Upper lobe of right lung (tissue), 1 donor: Measurements from ENCODE around the gene CSH1. TPM values are rescaled to one million over a fixed set of nuclear protein-coding genes. Genes with fewer than 3 reads are reported as not detected.
"Not testable (repeated sequence)": the region's sequence is repeated elsewhere in the genome, so short reads cannot be mapped to it uniquely, and the experiment has no call there.

Experiments
- ATAC-seq: fragments of 200-7000 bp; cut with Tn5 transposase; one replicate; pipeline ENCODE4 v1.9.1; 2020; ENCODE audit warnings: mild to moderate bottlenecking, moderate library complexity
- DNase-seq: peaks from one replicate; pipeline ENCODE4 v3.0.0-alpha.2; 2020
- H3K27ac ChIP-seq: fragments of 200-600 bp; one replicate; pipeline ENCODE4 v1.8.0; 2022
- H3K27me3 ChIP-seq: fragments of 200-600 bp; one replicate; pipeline ENCODE4 v1.8.0; 2022; ENCODE audit warnings: mild to moderate bottlenecking
- H3K36me3 ChIP-seq: fragments of 200-600 bp; one replicate; pipeline ENCODE4 v1.8.0; 2022
- H3K4me1 ChIP-seq: fragments of 200-600 bp; one replicate; pipeline ENCODE4 v1.8.0; 2022
- H3K4me3 ChIP-seq: fragments of 200-600 bp; one replicate; pipeline ENCODE4 v1.8.0; 2022; ENCODE audit warnings: mild to moderate bottlenecking
- H3K9me3 ChIP-seq: fragments of 200-600 bp; one replicate; pipeline ENCODE4 v1.8.0; 2022
- intact Hi-C: fragments of 100-400 bp; cut with DNase I; formaldehyde crosslinking; loops from one replicate; pipeline ENCODE4 v1.11.0; 2022
- total RNA-seq: library from RNA; stranded (reverse); fragmentation: NEBNext Ultra II Directional; extraction: Animal tissue kit (Norgen Biotek cat#: 25700); gene quantifications from one replicate; pipeline ENCODE4 v1.2.1, GENCODE V29; 2021
- TF ChIP-seq, protein P1 (sequence below): fragments of 200-600 bp; IDR thresholded peaks from one replicate; pipeline ENCODE4 v1.8.0; 2022; ENCODE audit warnings: antibody characterized with exemption
- donor health status: DM: no; HTN: yes; CAD: no; lungs with severe emphysema.

Gene CSH1
- total RNA-seq, 1 donor from 2014 or later, result not detected

DNA sequence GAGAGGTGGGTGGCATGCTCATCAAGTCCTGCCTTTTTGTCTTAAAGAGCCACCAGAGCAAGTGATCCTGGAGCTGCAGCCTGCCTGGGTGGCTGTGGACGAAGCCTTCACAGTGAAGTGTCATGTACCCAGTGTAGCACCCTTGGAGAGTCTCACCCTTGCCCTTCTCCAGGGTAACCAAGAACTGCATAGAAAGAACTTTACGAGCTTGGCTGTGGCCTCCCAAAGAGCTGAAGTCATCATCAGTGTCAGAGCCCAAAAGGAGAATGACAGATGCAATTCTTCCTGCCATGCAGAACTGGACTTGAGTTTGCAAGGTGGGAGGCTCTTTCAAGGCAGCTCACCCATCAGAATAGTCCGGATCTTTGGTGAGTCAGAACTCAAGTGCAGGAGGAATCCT lies 37.1 kb downstream of the CSH1 start:
- Histone ChIP-seq H3K36me3 (no peaks in the 10 kb centered on the region), H3K4me3 (no peak overlapping the region), H3K27ac (no peak overlapping the region), H3K4me1 (no peaks in the 10 kb centered on the region), H3K9me3 (no peaks in the 10 kb centered on the region), H3K27me3 (no peaks in the 10 kb centered on the region)
- intact Hi-C loops, result no loop called here
- TF ChIP-seq, protein P1, sequence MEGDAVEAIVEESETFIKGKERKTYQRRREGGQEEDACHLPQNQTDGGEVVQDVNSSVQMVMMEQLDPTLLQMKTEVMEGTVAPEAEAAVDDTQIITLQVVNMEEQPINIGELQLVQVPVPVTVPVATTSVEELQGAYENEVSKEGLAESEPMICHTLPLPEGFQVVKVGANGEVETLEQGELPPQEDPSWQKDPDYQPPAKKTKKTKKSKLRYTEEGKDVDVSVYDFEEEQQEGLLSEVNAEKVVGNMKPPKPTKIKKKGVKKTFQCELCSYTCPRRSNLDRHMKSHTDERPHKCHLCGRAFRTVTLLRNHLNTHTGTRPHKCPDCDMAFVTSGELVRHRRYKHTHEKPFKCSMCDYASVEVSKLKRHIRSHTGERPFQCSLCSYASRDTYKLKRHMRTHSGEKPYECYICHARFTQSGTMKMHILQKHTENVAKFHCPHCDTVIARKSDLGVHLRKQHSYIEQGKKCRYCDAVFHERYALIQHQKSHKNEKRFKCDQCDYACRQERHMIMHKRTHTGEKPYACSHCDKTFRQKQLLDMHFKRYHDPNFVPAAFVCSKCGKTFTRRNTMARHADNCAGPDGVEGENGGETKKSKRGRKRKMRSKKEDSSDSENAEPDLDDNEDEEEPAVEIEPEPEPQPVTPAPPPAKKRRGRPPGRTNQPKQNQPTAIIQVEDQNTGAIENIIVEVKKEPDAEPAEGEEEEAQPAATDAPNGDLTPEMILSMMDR, result no peak
- DNase-seq (no peak), ATAC-seq (no peak)

DNA sequence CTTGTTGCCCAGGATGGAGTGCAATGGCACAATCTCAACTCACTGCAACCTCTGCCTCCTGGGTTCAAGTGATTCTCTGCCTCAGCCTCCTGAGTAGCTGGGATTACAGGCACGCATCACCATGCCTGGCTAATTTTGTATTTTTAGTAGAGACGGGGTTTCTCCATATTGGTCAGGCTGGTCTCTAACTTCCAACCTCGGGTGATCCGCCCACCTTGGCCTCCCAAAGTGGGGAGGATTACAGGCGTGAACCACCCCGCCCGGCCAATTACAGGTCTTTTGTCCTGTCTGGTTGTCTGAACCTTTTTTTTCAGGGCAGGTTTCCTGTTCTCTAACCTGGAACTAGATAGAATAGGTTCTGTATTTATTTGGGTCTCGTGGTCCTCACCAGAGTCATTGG lies 39.9 kb downstream of the CSH1 start:
- H3K36me3 ChIP-seq, H3K4me3 ChIP-seq, H3K4me1 ChIP-seq, H3K27ac ChIP-seq, DNase-seq, intact Hi-C loops, H3K27me3 ChIP-seq, ATAC-seq, H3K9me3 ChIP-seq: not testable (repeated sequence)

DNA sequence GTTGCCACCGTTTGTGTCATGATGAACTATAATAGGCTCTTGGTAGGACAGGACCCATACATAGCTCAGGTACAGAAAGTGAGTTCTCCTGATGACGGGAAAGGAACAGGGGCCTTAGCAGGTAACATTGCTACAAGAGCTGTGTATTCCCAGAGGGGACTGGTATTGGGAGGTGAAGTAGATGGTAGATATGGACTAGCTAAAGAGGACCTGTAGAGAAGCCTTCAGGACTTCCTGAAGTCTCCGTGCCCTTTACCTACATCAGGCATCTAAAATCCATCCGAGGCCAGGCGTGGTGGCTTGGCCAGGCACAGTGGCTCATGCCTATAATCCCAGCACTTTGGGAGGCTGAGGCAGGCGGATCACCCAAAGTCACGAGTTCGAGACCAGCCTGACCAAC lies 41.2 kb downstream of the CSH1 start:
- no peak overlapping the region for H3K4me3 ChIP-seq
- H3K27me3 ChIP-seq, result no peaks in the 10 kb centered on the region
- H3K4me1 ChIP-seq, result no peaks in the 10 kb centered on the region
- no peaks in the 10 kb centered on the region for H3K36me3 ChIP-seq
- no peak overlapping the region for H3K27ac ChIP-seq
- no peak for DNase-seq
- ATAC-seq, result no peak
- no peaks in the 10 kb centered on the region for H3K9me3 ChIP-seq
- TF ChIP-seq, protein P1, result no peak
- intact Hi-C loops, result no loop called here

DNA sequence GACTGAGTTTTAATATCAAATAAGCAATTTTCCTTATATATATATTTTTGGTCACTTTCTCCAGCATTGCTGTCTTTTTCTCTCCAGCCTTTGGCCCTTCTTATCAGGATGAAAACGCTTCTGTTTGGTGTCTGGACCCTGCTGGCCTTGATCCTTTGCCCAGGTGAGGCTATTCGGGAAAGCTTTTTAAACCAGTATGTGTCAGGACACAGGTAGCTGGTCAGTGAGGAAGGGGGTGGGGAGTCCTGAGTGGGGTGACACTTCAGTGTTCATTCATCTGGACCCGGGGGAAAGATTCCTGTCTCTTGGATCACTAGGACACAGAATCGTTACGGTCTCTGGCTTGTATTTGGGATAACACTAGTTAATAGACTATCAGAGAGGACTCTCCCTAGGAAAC lies 41.7 kb downstream of the CSH1 start:
- TF ChIP-seq, protein P1, result no peak
- H3K9me3 ChIP-seq, result no peaks in the 10 kb centered on the region
- ATAC-seq, result no peak
- no peaks in the 10 kb centered on the region for H3K36me3 ChIP-seq
- H3K27me3 ChIP-seq, result no peaks in the 10 kb centered on the region
- no peak overlapping the region for H3K27ac ChIP-seq
- intact Hi-C loops, result no loop called here
- no peaks in the 10 kb centered on the region for H3K4me1 ChIP-seq
- no peak overlapping the region for H3K4me3 ChIP-seq
- DNase-seq, result no peak

DNA sequence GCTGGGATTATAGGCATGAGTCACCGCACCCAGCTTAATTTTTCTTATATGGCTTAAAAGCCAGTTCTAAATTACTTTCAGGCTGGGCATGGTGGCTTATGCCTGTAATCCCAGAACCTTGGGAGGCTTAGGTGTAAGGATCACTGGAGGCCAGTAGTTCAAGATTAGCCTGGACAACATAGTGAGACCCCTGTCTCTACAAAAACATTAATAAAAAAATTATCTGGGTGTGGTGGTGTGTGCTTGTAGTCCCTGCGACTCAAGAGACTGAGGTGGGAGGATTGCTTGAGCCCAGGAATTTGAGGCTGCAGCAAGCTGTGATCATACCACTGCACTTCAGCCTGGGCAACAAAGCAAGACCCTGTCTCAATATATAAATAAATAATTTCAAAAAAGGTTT lies 43.1 kb downstream of the CSH1 start:
- intact Hi-C loops, result no loop called here
- TF ChIP-seq, protein P1, result no peak
- Histone ChIP-seq H3K27me3 (no peaks in the 10 kb centered on the region), H3K4me1 (peaks cover 3% of the 10 kb centered on the region), H3K36me3 (no peaks in the 10 kb centered on the region), H3K27ac (no peak overlapping the region), H3K9me3 (no peaks in the 10 kb centered on the region), H3K4me3 (no peak overlapping the region)
- ATAC-seq (no peak), DNase-seq (no peak)

DNA sequence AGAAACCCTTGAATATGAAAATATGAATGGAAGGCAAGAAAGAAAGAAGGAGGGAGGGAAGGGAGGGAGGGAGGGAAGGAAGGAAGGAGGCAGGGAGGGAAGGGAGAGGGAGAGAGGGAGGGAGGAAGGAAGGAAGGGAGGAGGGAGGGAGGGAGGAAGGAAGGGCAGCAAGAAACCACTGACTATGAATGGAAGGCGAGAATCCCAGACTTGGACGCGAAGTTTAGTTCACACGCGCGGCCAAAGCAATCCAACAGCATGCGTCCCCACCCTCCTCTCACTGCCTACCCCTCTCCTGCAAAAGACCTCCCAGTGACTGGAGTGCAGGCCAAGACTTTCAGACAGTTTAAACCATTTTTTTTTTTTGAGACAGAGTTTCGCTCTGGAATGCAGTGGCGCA lies 46.0 kb downstream of the CSH1 start:
- Histone ChIP-seq H3K27me3 (no peaks in the 10 kb centered on the region), H3K4me3 (no peak overlapping the region), H3K9me3 (no peaks in the 10 kb centered on the region), H3K4me1 (peaks cover 3% of the 10 kb centered on the region), H3K27ac (no peak overlapping the region), H3K36me3 (no peaks in the 10 kb centered on the region)
- DNase-seq, result no peak
- intact Hi-C loops, result no loop called here
- no peak for ATAC-seq
- TF ChIP-seq, protein P1, result no peak
